Stomach (tissue), 9 donors: ENCODE measurements around the gene SLC31A1. TPM values are rescaled to one million over a fixed set of nuclear protein-coding genes. Genes with fewer than 3 reads are reported as not detected.

ENCODE experiments used
- DNase-seq, 2 donors: peaks; one replicate each; pipeline versions ENCODE4 v3.0.0 to v3.0.0-alpha.2; 2013 to 2019
- H3K27ac ChIP-seq, 5 donors: fragments of 200-600 bp in 4 of 5; sonication (generic) in 4 of 5; one replicate each; pipeline ENCODE4 v1.5.1; 2013 to 2019; ENCODE audit warnings: mild to moderate bottlenecking in 1 of 5, moderate library complexity in 1 of 5
- H3K27me3 ChIP-seq, 3 donors: fragments of 200-600 bp; sonication (generic); one replicate each; pipeline ENCODE4 v1.5.1; 2017 to 2019; ENCODE audit warnings: mixed run types in 1 of 3
- H3K36me3 ChIP-seq, 4 donors: fragments of 200-600 bp; sonication (generic); 1 replicate in 3 of 4; 2 replicates in 1 of 4; pipeline ENCODE4 v1.5.1; 2016 to 2019
- H3K4me1 ChIP-seq, 4 donors: fragments of 200-600 bp; sonication (generic); one replicate each; pipeline ENCODE4 v1.5.1; 2016 to 2019
- H3K4me3 ChIP-seq, 4 donors: fragments of 200-600 bp; sonication (generic) in 3 of 4; one replicate each; pipeline ENCODE4 v1.5.1; 2016 to 2019; ENCODE audit warnings: mild to moderate bottlenecking in 1 of 4
- H3K9me3 ChIP-seq, 4 donors: fragments of 200-600 bp; sonication (generic); one replicate each; pipeline ENCODE4 v1.5.1; 2016 to 2019
- EP300 ChIP-seq: sonication (generic); formaldehyde crosslinking; IDR thresholded peaks from one replicate; pipeline ENCODE4 v1.6.1; 2017; ENCODE audit warnings: antibody characterized with exemption
- POLR2A ChIP-seq, 4 donors: fragments of 450-650 bp; IDR thresholded peaks; one replicate each; pipeline ENCODE4 v1.6.1; 2016; ENCODE audit warnings: antibody characterized with exemption in 4 of 4, control low read depth in 2 of 4, mild to moderate bottlenecking in 1 of 4, moderate library complexity in 1 of 4
- POLR2AphosphoS5 ChIP-seq, 3 donors: sonication (generic); formaldehyde crosslinking; IDR thresholded peaks; one replicate each; pipeline ENCODE4 v1.6.1; 2016; ENCODE audit warnings: antibody characterized with exemption in 3 of 3
- WGBS, 5 donors: extraction: QIAGEN DNeasy Blood & Tissue Kit in 3 of 5; methylation state at CpG; one replicate each; pipeline versions ENCODE4 v1.1.5 to v1.1.7; 2013 to 2018; 5-methylcytosine and 5-hydroxymethylcytosine counted together
- intact Hi-C: fragments of 100-400 bp; cut with DNase I; formaldehyde crosslinking; loops from one replicate; pipeline ENCODE4 v1.15.1; 2023; ENCODE audit warnings: low total_unique reads
- polyA plus RNA-seq, 3 donors: library from polyadenylated mRNA; stranded (reverse); fragments of 200-250 nt; gene quantifications; one replicate each; pipeline ENCODE4 v1.2.3, GENCODE V29; 2013
- total RNA-seq, 5 donors: library from RNA; depleted of rRNA; stranded (reverse); fragments of >200 nt; gene quantifications; one replicate each; pipeline versions ENCODE4 v1.1.0 to v1.2.3, GENCODE V29; 2014 to 2016
- TF ChIP-seq, protein P1 (sequence below), 7 experiments: fragments of 450-650 bp in 4 of 7; fragments of 200-600 bp in 3 of 7; sonication (generic) in 3 of 7; IDR thresholded peaks; one replicate each; pipeline ENCODE4 v1.5.1; 2016 to 2019; ENCODE audit warnings: antibody characterized with exemption in 7 of 7, control low read depth in 2 of 7, mild to moderate bottlenecking in 1 of 7
- donor health status: healthy with polysubstance abuse.
- donor health status: Bipolar disorder and iron deficiency.
- donor health status: healthy.

The SLC31A1 gene
- total and polyA plus RNA-seq, 8 donors: 4.7 to 106 (median 12.2) TPM

DNA sequence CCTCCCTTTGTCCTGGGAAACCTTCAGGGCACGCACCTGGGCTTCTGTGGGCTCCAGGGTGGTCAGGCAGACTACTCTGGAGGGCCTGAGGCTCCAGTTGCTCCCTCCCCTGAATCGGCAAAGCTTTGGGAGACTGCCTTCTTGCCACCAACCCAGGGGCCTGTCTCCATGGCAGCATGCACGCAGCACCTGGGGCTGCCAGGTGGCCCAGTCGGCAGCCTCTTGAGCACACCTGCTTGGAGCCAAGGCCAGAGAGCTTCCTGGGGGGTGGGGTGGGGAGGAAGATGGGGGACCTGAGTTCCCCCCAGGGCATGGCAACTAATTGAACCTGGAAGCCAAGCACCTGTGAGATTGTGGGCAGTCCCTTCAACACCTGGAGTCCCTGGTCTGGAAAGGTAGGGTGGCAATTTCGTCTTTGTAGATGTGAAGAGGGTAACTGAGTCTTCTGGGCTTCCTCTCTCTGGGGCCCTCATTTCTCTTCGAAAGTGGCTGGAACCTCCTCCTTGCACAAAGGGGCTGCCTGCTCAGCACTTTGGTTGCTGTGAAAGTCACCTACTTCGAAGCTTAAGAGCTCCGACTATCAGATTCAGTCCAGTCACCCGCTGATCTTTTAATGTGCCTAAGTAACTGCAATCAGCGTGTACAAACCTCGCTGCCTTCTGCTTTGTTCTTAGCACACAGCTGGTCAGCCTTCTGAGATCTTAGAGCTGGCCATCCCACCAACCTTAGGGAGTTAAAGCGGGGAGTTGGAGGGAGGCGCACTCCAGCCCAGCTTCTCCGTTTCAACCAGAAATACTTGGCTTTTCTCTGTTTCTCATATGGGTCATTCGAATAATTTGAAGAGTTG lies 77.8 kb downstream of the SLC31A1 start:
- Histone ChIP-seq H3K27me3 (no peaks in the 10 kb centered on the region), H3K36me3 (peaks cover 0 to under 1% (median 0%) of the 10 kb centered on the region in 4 donors), H3K4me1 (peaks cover 0 to 13% (median 8%) of the 10 kb centered on the region in 4 donors), H3K27ac (no peak overlapping the region), H3K4me3 (no peak overlapping the region), H3K9me3 (no peaks in the 10 kb centered on the region)
- DNase-seq: peak in 1 of 2 donors; percentile 44
- intact Hi-C loops: no loop called here
- 86 to 91% (median 88%) methylated on average over 12 to 15 of the region's 15 CpGs for WGBS, 5 donors
- no peak for TF ChIP-seq POLR2AphosphoS5 (IDR thresholded peaks at IDR 0.05)
- TF ChIP-seq POLR2A (IDR thresholded peaks at IDR 0.05): no peak
- TF ChIP-seq, protein P1, sequence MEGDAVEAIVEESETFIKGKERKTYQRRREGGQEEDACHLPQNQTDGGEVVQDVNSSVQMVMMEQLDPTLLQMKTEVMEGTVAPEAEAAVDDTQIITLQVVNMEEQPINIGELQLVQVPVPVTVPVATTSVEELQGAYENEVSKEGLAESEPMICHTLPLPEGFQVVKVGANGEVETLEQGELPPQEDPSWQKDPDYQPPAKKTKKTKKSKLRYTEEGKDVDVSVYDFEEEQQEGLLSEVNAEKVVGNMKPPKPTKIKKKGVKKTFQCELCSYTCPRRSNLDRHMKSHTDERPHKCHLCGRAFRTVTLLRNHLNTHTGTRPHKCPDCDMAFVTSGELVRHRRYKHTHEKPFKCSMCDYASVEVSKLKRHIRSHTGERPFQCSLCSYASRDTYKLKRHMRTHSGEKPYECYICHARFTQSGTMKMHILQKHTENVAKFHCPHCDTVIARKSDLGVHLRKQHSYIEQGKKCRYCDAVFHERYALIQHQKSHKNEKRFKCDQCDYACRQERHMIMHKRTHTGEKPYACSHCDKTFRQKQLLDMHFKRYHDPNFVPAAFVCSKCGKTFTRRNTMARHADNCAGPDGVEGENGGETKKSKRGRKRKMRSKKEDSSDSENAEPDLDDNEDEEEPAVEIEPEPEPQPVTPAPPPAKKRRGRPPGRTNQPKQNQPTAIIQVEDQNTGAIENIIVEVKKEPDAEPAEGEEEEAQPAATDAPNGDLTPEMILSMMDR (IDR thresholded peaks at IDR 0.05): no peak
- no peak for TF ChIP-seq EP300

DNA sequence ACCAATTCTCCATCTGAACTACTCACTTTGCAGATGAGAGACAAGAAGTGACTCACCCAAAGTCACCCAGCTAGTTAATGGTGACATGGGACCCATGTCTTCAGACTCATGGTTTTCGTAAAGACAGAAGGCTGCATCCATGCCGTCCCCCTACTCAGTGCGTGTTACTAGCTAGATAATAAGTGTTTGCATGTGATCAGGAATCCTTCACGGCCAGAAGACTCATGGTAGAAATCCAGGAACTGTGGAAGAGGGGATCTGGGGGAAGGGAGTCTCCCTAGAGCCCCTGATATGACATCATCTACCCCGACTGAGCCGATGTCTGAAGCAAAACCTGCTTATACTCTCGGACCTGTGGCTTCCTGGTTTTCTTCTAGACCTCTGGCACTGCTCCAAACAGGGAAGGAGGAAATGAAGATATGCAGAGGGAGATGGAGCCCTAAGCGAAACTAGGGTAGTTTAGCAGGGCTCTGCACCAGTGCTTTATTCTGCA lies 78.5 kb downstream of the SLC31A1 start:
- peak overlapping the region in 1 of 4 donors; percentile 1 for H3K4me3 ChIP-seq
- H3K27ac ChIP-seq: peak overlapping the region in 1 of 5 donors; percentile 11
- 21 to 40% (median 33%) methylated on average over 7 to 8 of the region's 8 CpGs for WGBS, 5 donors
- no peaks in the 10 kb centered on the region for H3K27me3 ChIP-seq
- intact Hi-C loops: no loop called here
- no peaks in the 10 kb centered on the region for H3K36me3 ChIP-seq
- peaks cover 0 to 13% (median 8%) of the 10 kb centered on the region in 4 donors for H3K4me1 ChIP-seq
- TF ChIP-seq EP300 (no peak), POLR2AphosphoS5 (IDR thresholded peaks at IDR 0.05) (peak in 1 of 3 donors; percentile 63)
- TF ChIP-seq, protein P1 (IDR thresholded peaks at IDR 0.05): no peak
- DNase-seq: peak; percentile 53 to 92
- H3K9me3 ChIP-seq: no peaks in the 10 kb centered on the region

DNA sequence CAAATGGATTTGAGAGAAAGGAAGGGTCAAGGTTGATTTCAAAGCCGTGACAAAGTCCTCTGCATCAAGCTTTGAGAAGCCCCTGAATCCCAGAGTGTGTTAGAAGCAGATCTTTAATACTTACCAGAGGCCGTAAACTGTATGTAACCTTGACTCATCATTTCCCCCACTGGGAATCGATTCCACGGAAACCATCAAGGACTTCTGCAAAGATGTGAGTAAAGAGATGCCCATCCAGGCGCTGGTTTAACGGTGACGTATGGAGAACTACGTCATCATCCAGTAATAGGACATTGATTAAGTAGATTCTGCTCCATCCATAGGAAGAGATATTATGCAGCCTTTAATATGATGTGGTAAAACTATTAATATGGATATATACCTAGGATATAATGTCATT lies 80.2 kb downstream of the SLC31A1 start:
- no peak for TF ChIP-seq POLR2A (IDR thresholded peaks at IDR 0.05)
- TF ChIP-seq POLR2AphosphoS5 (IDR thresholded peaks at IDR 0.05): no peak
- no peak for TF ChIP-seq EP300
- peaks cover 0 to under 1% (median 0%) of the 10 kb centered on the region in 3 donors for H3K27me3 ChIP-seq
- no peaks in the 10 kb centered on the region for H3K36me3 ChIP-seq
- intact Hi-C loops: no loop called here
- no peak overlapping the region for H3K4me3 ChIP-seq
- no peak overlapping the region for H3K27ac ChIP-seq
- H3K4me1 ChIP-seq: peaks cover 0 to 13% (median 8%) of the 10 kb centered on the region in 4 donors
- H3K9me3 ChIP-seq: no peaks in the 10 kb centered on the region
- 88 to 94% (median 90%) methylated on average over 8 of the region's 8 CpGs for WGBS, 5 donors
- DNase-seq: no peak

DNA sequence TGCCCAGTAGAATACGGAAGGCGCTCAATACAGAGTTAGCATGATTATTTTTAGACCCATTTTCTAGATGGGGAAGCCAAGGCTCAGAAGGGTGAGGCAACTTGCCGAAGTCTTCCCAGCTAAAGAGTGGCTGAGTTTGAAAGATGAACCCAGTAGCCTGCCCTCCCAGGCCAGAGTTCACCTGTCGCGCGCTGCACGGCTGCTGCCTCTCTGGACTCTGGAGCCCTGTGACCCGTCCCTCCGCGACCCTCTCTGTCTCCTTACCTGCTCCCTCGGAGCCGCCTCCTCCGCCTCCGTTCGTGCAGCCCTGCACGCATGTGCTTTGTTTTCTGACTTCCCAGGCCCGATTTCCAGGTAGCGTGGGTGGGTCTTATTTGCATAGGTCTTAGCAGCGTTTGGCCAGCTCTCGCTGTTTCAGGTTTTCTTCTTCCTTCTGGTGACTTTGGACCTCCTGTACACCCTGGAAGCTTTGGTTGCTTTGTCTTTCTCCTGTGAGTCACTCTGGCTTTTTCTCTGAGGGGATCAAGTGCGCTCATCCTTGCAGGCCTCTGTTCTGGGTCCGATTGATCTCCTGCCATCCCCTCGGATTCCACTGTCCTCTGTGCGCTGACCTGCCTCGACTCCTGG lies 81.6 kb downstream of the SLC31A1 start, which contains the start of gene RNF183:
TSS of gene RNF183 (minus strand) at position 585 of the 627 bp plus-strand sequence. CDS start 5,192 bp downstream, outside the sequence.
- peaks cover 0 to 13% (median 8%) of the 10 kb centered on the region in 4 donors for H3K4me1 ChIP-seq
- WGBS, 5 donors: 31 to 58% (median 44%) methylated on average over 17 to 25 of the region's 25 CpGs
- peak within 1 kb of the TSS in 2 of 4 donors; percentile 12 to 40 for H3K4me3 ChIP-seq
- H3K9me3 ChIP-seq: no peaks in the 10 kb centered on the region
- peak; percentile 65 to 88 for DNase-seq
- peaks cover 0 to 13% (median 0%) of the 10 kb centered on the region in 3 donors for H3K27me3 ChIP-seq
- intact Hi-C loops: no loop called here
- peak within 1 kb of the TSS in 3 of 5 donors; percentile 15 to 75 (median 45) for H3K27ac ChIP-seq
- no peaks in the 10 kb centered on the region for H3K36me3 ChIP-seq
- TF ChIP-seq POLR2A (IDR thresholded peaks at IDR 0.05) (no peak), POLR2AphosphoS5 (IDR thresholded peaks at IDR 0.05) (peak in 2 of 3 donors; percentile 40 to 61)

DNA sequence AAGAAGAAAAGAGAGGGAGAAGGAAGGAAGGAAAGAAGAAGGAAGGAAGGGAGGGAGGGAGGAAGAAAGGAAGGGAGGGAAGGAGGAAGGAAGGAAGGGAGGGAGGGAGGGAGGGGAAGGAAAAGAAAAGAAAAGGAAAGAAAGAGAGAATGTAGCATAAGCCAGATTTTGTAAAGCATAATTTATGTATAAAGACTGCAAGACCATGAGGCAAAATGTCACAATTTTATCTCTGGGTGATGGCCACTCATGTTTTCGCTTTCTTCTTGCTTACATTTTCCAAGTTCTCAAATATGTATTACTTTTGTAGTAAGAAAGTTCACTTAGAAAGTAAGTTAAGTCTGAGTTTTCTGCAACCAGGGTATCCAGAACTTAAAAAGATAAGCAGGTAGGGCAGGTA lies 85.2 kb downstream of the SLC31A1 start:
- no peak overlapping the region for H3K4me3 ChIP-seq
- DNase-seq: no peak
- WGBS, 5 donors: 77 to 97% (median 81%) methylated on average over 1 of the region's 1 CpG
- H3K27ac ChIP-seq: no peak overlapping the region
- H3K36me3 ChIP-seq: no peaks in the 10 kb centered on the region
- H3K27me3 ChIP-seq: peaks cover 0 to 13% (median 0%) of the 10 kb centered on the region in 3 donors
- intact Hi-C loops: no loop called here
- TF ChIP-seq POLR2AphosphoS5 (IDR thresholded peaks at IDR 0.05) (no peak), EP300 (no peak), POLR2A (IDR thresholded peaks at IDR 0.05) (no peak)
- TF ChIP-seq, protein P1 (IDR thresholded peaks at IDR 0.05): no peak
- no peaks in the 10 kb centered on the region for H3K9me3 ChIP-seq
- peaks cover 0 to 5% (median 0%) of the 10 kb centered on the region in 4 donors for H3K4me1 ChIP-seq
